Smooth muscle cell (in vitro differentiated cells): Measurements from ENCODE around the gene PTPN1. TPM values are rescaled to one million over a fixed set of nuclear protein-coding genes. Genes with fewer than 3 reads are reported as not detected.

Experiments used
- DNase-seq: peaks from one replicate; lab custom pipeline; 2025; ENCODE audit not compliant: unreplicated experiment; lab: John Stamatoyannopoulos, UW
- H2AFZ ChIP-seq: fragments of 200-600 bp; sonication (generic); 2 replicates; pipeline ENCODE4 v1.6.0; 2016; ENCODE audit warnings: antibody characterized with exemption, low read depth, mild to moderate bottlenecking
- H3F3A ChIP-seq: fragments of 200-600 bp; sonication (generic); 2 replicates; pipeline ENCODE4 v1.6.0; 2017; ENCODE audit warnings: antibody characterized with exemption, low read depth
- H3K27ac ChIP-seq: fragments of 200-600 bp; sonication (generic); 2 replicates; pipeline ENCODE4 v1.5.1; 2016; ENCODE audit warnings: low read depth, mild to moderate bottlenecking
- H3K27me3 ChIP-seq: fragments of 200-600 bp; sonication (generic); 2 replicates; pipeline ENCODE4 v1.6.1; 2016; ENCODE audit warnings: low read depth, mild to moderate bottlenecking
- H3K36me3 ChIP-seq: fragments of 200-600 bp; sonication (generic); 2 replicates; pipeline ENCODE4 v1.5.1; 2016; ENCODE audit warnings: low read depth
- H3K4me1 ChIP-seq: fragments of 200-600 bp; sonication (generic); 2 replicates; pipeline ENCODE4 v1.5.1; 2016; ENCODE audit warnings: low read depth
- H3K4me2 ChIP-seq: fragments of 200-600 bp; sonication (generic); 2 replicates; pipeline ENCODE4 v1.6.0; 2016; ENCODE audit warnings: mild to moderate bottlenecking
- H3K4me3 ChIP-seq: fragments of 200-600 bp; sonication (generic); 2 replicates; pipeline ENCODE4 v1.5.1; 2016; ENCODE audit warnings: mild to moderate bottlenecking
- H3K79me2 ChIP-seq: fragments of 200-600 bp; sonication (generic); 2 replicates; pipeline ENCODE4 v1.6.0; 2016; ENCODE audit warnings: low read depth, mild to moderate bottlenecking
- H3K9ac ChIP-seq: fragments of 200-600 bp; sonication (generic); 2 replicates; pipeline ENCODE4 v1.6.0; 2016; ENCODE audit warnings: low read depth
- H3K9me3 ChIP-seq: fragments of 200-600 bp; sonication (generic); replicated peaks from 2 replicates; pipeline ENCODE4 v1.5.1; 2016; ENCODE audit warnings: low read depth
- H4K20me1 ChIP-seq: fragments of 200-600 bp; sonication (generic); 2 replicates; pipeline ENCODE4 v1.6.0; 2016; ENCODE audit warnings: low read depth
- WGBS: methylation state at CpG from one replicate; pipeline ENCODE4 v1.1.7; 2016; ENCODE audit warnings: low lambda C conversion rate; 5-methylcytosine and 5-hydroxymethylcytosine counted together
- polyA plus RNA-seq: library from polyadenylated mRNA; unstranded; fragments of >200 nt; fragmentation: Nextera tagmentation; extraction: Ambion mirVana; gene quantifications from 2 replicates; pipeline ENCODE4 v1.2.1, GENCODE V29; 2016
- total RNA-seq: library from RNA; depleted of rRNA; stranded (reverse); fragments of >200 nt; gene quantifications from 2 replicates; pipeline ENCODE4 v1.2.3, GENCODE V29; 2014
- TF ChIP-seq, protein P1 (sequence below): fragments of 200-600 bp; sonication (generic); IDR thresholded peaks from 2 replicates; pipeline ENCODE4 v1.5.1; 2017; ENCODE audit warnings: borderline replicate concordance, mild to moderate bottlenecking, antibody characterized with exemption; ENCODE audit not compliant: insufficient read depth, poor library complexity, severe bottlenecking

PTPN1 gene
- 28.9 and 35.6 TPM in 2 replicates for total RNA-seq
- polyA plus RNA-seq, result 16.1 and 19.4 TPM in 2 replicates

DNA sequence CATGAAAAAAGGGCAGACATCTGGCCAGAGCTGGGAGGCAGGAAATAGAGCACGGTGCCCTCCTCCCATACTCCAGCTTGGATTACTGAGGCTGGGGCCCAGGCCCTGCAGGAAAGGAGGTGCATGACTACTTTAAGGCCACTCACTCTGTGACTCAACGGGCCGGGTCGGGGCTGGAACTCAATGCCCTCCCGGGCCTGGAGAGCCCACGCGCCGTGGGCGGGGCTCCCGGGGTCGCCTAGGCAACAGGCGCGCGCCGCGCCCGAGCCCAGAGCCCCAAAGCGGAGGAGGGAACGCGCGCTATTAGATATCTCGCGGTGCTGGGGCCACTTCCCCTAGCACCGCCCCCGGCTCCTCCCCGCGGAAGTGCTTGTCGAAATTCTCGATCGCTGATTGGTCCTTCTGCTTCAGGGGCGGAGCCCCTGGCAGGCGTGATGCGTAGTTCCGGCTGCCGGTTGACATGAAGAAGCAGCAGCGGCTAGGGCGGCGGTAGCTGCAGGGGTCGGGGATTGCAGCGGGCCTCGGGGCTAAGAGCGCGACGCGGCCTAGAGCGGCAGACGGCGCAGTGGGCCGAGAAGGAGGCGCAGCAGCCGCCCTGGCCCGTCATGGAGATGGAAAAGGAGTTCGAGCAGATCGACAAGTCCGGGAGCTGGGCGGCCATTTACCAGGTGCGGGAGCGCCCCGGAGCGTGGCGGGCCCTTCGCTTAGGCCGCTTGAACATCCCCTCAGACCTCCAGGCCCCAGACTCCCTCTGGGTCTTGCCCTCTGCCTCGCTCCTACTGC lies at the start of gene PTPN1:
Gene PTPN1, plus strand, starts transcription at position 461 of the 783 bp plus-strand sequence. Its CDS starts 145 bp downstream, at position 606.
- Histone ChIP-seq H3K4me1 (peaks cover 16% of the 10 kb centered on the region), H3K27me3 (no peaks in the 10 kb centered on the region), H2AFZ (no peak within 1 kb of the TSS), H3K79me2 (peaks cover 48% of the 10 kb centered on the region), H3K9ac (peak within 1 kb of the TSS; percentile 97), H4K20me1 (peaks cover 37% of the 10 kb centered on the region), H3K4me2 (peak within 1 kb of the TSS; percentile 99), H3F3A (peaks cover under 1% of the 10 kb centered on the region), H3K27ac (peak within 1 kb of the TSS; percentile 78), H3K4me3 (peak within 1 kb of the TSS; percentile 78), H3K9me3 (no peaks in the 10 kb centered on the region), H3K36me3 (no peaks in the 10 kb centered on the region)
- TF ChIP-seq, protein P1, sequence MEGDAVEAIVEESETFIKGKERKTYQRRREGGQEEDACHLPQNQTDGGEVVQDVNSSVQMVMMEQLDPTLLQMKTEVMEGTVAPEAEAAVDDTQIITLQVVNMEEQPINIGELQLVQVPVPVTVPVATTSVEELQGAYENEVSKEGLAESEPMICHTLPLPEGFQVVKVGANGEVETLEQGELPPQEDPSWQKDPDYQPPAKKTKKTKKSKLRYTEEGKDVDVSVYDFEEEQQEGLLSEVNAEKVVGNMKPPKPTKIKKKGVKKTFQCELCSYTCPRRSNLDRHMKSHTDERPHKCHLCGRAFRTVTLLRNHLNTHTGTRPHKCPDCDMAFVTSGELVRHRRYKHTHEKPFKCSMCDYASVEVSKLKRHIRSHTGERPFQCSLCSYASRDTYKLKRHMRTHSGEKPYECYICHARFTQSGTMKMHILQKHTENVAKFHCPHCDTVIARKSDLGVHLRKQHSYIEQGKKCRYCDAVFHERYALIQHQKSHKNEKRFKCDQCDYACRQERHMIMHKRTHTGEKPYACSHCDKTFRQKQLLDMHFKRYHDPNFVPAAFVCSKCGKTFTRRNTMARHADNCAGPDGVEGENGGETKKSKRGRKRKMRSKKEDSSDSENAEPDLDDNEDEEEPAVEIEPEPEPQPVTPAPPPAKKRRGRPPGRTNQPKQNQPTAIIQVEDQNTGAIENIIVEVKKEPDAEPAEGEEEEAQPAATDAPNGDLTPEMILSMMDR, result no peak
- under 1% methylated on average over 63 of the region's 64 CpGs for WGBS
- peak; percentile 90 for DNase-seq

DNA sequence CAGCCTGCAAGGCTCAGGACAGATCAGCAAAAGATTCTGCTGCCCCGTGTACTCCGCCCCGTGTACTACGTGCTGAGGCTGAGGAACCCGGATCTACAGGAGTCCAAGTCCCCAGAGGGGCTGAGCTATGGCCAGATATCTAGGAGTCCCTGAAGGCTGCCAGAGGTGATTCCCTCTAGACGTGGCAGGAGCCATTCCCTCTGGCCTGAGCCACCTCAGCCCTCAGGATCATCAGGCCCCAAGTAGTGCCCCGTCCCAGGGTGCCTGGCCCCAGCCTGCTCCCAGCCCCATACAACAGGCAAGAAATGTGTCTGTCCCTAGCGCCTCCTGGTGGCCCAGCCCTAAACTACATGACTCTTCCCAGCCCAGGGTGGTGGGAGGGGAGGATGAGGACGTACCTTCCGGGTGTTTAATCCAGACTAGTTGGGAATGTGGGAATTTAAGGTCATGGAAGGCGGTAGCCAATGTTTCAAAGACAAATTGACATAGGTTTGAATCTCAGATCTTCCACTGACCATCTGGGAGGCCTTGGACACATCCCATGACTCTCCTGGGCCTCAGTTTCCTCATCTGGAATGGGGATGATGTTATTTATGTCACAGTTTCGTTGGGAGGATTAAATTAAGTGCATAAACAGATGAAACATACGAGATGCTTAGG lies 49.4 kb upstream of the PTPN1 start:
- Histone ChIP-seq H3K9me3 (no peaks in the 10 kb centered on the region), H3F3A (no peaks in the 10 kb centered on the region), H4K20me1 (no peaks in the 10 kb centered on the region), H3K9ac (no peak overlapping the region), H3K4me2 (no peak overlapping the region), H3K79me2 (no peaks in the 10 kb centered on the region), H3K4me1 (no peaks in the 10 kb centered on the region), H3K4me3 (no peak overlapping the region), H3K27ac (no peak overlapping the region), H3K36me3 (no peaks in the 10 kb centered on the region), H2AFZ (peak overlapping the region; percentile 23), H3K27me3 (no peaks in the 10 kb centered on the region)
- TF ChIP-seq, protein P1, result peak; percentile 88
- DNase-seq, result peak; percentile 82
- WGBS, result 38% methylated on average over 13 of the region's 13 CpGs

- H3K4me3 ChIP-seq, result no peak overlapping the region
- no peaks in the 10 kb centered on the region for H3K36me3 ChIP-seq
- no peaks in the 10 kb centered on the region for H3K4me1 ChIP-seq
- no peak overlapping the region for H2AFZ ChIP-seq
- H3K4me2 ChIP-seq, result no peak overlapping the region
- H3F3A ChIP-seq, result no peaks in the 10 kb centered on the region
- no peak overlapping the region for H3K9ac ChIP-seq
- H3K9me3 ChIP-seq, result no peaks in the 10 kb centered on the region
- WGBS, result 82% methylated on average over 10 of the region's 10 CpGs
- H3K27me3 ChIP-seq, result no peaks in the 10 kb centered on the region
- H3K27ac ChIP-seq, result no peak overlapping the region
- no peaks in the 10 kb centered on the region for H3K79me2 ChIP-seq
- no peak for DNase-seq
- TF ChIP-seq, protein P1, result no peak
- no peaks in the 10 kb centered on the region for H4K20me1 ChIP-seq
Observed at GRCh38 chr20:50462093-50462690, 48.0 kb upstream of the PTPN1 start.
